ENCODE results near the gene DENND1C. TPM values are rescaled to one million over a fixed set of nuclear protein-coding genes. Genes with fewer than 3 reads are reported as not detected.

Gene DENND1C
- total RNA-seq, 1 donor from 2014 or later, result 15.1 TPM

DNA sequence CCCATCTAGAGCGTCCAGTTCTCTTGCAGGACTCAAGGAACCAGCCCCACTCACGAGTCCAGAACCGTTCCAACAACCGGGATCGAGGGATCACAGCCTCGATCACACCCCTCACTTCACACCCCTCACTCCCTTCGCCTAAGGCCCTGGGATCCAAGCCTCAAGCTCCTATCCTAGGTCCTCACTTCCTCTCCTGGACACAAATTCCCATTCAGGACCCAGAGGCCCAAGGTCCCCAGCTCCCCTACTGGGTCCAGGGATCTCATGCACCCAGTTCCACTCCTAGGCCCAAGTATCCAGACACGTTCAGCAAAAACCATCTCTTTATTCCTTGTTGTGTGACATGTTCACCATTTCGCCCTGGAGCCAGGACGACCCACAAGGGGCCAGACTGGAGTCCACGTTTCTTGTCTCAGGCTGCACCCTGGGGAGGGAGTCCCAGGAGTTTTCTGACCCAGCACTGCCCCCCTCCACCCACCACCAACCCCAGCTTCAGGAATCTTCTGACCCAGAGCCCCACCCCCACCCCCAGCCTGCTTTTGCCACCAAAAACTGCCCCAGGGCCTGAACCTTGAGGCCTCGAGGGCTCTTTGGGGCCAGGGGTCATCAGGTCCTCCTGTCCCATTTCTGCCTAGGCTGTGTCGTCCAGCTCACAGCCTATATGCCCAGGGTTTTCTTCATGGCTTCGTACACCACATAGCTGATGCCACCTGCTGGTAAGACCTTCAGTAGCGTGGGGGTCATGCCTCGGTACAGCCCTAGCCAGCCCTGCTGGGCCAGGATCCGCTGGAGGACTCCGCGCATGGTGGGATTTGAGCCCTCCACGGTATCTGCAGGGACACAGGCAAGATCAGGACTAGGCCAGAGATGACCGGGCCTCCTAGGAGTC lies 55.6 kb downstream of the DENND1C start:
- H3K4me3 ChIP-seq, result peak overlapping the region; percentile 45

DNA sequence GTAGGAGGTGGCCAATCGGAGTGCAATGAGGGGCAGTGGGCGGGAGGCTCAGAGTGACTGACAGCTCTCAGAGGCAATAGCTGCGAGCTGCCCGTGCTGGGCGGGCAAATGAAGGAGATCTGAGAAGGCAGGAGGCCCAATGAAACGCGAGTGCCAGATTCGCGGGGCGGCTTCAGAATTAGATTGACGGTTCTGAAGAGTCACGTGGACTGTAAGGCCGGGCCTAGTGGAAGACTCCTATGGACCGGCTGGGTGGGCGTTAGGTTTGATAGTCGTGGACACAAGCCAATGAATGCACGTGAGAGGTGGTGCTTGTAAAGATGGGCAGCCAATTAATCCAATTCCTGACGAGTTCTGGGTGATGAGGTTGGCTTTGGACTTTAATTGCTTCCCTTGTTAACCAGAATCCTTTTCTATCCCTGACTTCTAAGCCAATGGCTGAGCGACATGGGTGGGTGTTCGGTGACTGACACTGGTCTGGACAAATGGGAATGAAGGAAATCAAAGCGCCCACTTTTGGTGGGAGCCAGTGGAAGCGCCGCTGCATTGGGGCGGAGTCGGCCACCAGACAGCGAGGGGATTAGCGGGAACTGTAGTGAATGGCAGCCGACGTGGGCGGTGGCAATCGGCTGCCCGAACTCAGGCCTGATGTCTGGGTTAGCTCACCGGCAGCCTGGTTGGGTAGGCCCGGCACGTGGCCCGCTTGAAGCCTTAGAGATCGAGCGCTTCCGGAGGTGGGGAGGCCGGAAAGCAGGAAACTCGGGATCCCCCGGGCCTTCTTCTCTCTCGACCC lies 56.5 kb downstream of the DENND1C start:
- Histone ChIP-seq H3K27me3 (ENCODE audit: low read depth) (no peaks in the 10 kb centered on the region), H3K9me3 (no peaks in the 10 kb centered on the region), H3K27ac (peak overlapping the region; percentile 78), H3K4me1 (peaks cover 20% of the 10 kb centered on the region), H3K36me3 (peaks cover 21% of the 10 kb centered on the region), H3K4me3 (peak overlapping the region; percentile 83)
- intact Hi-C loops (cut with DNase I), result no loop called here
- TF ChIP-seq, protein P1, sequence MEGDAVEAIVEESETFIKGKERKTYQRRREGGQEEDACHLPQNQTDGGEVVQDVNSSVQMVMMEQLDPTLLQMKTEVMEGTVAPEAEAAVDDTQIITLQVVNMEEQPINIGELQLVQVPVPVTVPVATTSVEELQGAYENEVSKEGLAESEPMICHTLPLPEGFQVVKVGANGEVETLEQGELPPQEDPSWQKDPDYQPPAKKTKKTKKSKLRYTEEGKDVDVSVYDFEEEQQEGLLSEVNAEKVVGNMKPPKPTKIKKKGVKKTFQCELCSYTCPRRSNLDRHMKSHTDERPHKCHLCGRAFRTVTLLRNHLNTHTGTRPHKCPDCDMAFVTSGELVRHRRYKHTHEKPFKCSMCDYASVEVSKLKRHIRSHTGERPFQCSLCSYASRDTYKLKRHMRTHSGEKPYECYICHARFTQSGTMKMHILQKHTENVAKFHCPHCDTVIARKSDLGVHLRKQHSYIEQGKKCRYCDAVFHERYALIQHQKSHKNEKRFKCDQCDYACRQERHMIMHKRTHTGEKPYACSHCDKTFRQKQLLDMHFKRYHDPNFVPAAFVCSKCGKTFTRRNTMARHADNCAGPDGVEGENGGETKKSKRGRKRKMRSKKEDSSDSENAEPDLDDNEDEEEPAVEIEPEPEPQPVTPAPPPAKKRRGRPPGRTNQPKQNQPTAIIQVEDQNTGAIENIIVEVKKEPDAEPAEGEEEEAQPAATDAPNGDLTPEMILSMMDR (IDR thresholded peaks at IDR 0.05), result peak; percentile 11
- ATAC-seq (peak; percentile 96 to 97), DNase-seq (peak; percentile 99)

More for the DNA sequence above, 55.6 kb downstream of the DENND1C start:
- H3K36me3 ChIP-seq, result peaks cover 12% of the 10 kb centered on the region
- no peaks in the 10 kb centered on the region for H3K9me3 ChIP-seq
- DNase-seq (no peak), ATAC-seq (no peak)
- peaks cover 20% of the 10 kb centered on the region for H3K4me1 ChIP-seq
- peak overlapping the region; percentile 78 for H3K27ac ChIP-seq
- TF ChIP-seq, protein P1 (IDR thresholded peaks at IDR 0.05), result no peak
- no peaks in the 10 kb centered on the region for H3K27me3 ChIP-seq (ENCODE audit: low read depth)
- intact Hi-C loops (cut with DNase I), result no loop called here

- intact Hi-C loops (cut with DNase I), result no loop called here
- Histone ChIP-seq H3K4me3 (peak within 1 kb of the TSS; percentile 83), H3K9me3 (no peaks in the 10 kb centered on the region), H3K27me3 (ENCODE audit: low read depth) (no peaks in the 10 kb centered on the region), H3K27ac (peak within 1 kb of the TSS; percentile 78), H3K36me3 (peaks cover 28% of the 10 kb centered on the region), H3K4me1 (peaks cover 20% of the 10 kb centered on the region)
- TF ChIP-seq, protein P1 (IDR thresholded peaks at IDR 0.05), result no peak
- no peak for ATAC-seq
- DNase-seq, result no peak
These were observed 57.2 kb downstream of the DENND1C start, which contains the start of gene KHSRP for GRCh38 chr19:6424195-6424938. TSS of gene KHSRP (minus strand) at chr19:6424811. CDS start at chr19:6424701, 110 bp downstream.

GRCh38 chr19:6423499-6424194 lies 57.9 kb downstream of the DENND1C start:
- Histone ChIP-seq H3K9me3 (no peaks in the 10 kb centered on the region), H3K27me3 (ENCODE audit: low read depth) (no peaks in the 10 kb centered on the region), H3K4me1 (peaks cover 20% of the 10 kb centered on the region), H3K36me3 (peaks cover 35% of the 10 kb centered on the region), H3K4me3 (peak overlapping the region; percentile 83), H3K27ac (peak overlapping the region; percentile 73)
- no peak for ATAC-seq
- DNase-seq, result no peak
- TF ChIP-seq, protein P1 (IDR thresholded peaks at IDR 0.05), result no peak
- intact Hi-C loops (cut with DNase I), result no loop called here
